NCI-H2029 treated with DMSO at 0.1 percent for 48 hours (cell line): Measurements from ENCODE around the gene IL22RA1.
A peak's percentile ranks its signal among the peaks of the same experiment; 100 is the strongest.

Source experiments
- DNase-seq: peaks from one replicate; lab custom pipeline; 2025; lab: John Stamatoyannopoulos, UW

Gene IL22RA1

DNA sequence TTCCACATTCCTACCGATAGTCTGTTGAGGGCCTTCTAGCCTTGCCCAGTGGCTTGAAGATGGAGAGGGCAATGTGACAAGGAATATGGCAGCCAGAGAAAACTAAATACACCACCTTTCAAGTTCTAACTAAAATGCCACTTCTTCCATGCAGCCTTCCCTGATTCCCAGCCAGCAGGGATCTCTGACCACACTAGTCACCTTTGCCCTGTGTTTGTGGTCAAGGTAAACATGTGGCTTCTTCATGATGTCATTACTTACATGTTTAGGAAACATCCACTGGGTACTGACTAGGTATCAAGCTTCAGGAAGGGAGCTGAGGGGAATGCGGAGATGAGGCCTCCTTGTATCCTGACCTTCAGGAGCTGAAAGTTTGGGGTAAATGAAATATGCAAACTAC, 22.6 kb upstream of the IL22RA1 start:
- no peak for DNase-seq

DNA sequence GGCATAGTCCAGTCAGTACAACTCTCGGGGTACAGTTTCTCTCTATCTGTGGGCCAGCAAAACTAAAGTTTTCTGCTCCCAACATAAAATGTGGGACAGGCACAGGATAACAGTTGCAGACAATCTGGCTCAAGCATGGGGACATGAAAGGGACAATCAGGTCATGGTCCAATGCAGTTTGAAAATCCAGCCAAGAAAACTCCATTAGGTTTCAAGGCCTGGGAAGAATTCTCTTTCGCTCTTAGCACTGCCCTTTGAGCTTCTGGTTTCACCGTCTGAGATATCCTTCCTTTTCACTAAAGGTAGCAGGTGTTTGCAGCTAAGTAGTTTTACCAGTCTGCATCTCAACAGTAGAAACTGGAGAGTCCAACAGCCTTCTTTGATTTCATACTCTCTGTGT, 21.1 kb upstream of the IL22RA1 start:
- no peak for DNase-seq

DNA sequence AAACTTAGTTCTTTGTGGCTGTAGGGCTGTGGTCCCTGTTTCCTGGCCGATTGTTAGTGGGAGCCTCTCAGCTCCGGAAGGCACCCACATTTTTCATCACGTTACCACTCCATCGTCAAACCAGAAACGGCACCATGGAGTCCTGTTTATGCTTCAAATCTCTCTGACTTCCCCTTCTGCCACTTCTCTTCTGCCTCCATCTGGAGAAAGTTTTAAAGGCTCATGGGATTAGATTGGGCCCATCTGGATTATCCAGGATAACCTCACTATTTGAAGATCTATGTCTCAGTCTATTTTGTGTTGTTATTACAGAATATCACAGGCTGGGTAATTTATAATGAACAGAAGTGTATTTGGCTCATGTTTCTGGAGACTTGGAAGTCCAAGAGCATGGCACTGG, 19.3 kb upstream of the IL22RA1 start:
- no peak for DNase-seq

DNA sequence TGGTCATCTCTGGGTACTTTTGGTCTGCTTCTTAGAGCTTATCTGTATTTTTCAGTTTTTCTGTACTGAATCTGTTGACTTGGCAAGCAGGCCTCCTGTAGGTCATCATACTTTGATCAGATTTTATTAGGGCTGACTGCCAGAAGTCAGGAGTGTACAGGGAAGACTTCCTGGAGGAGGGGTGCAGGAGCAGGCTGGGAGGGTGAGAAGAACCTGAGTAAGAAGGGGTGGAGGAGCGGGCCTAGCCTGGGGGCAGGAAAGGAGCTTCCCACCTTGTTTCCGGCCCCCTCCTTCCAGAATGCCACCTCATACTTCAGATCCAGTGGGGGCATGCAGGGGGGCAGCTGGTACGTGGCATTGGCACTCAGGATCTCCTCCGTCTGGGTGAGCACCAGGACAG, 18.3 kb upstream of the IL22RA1 start:
- DNase-seq = no peak

DNA sequence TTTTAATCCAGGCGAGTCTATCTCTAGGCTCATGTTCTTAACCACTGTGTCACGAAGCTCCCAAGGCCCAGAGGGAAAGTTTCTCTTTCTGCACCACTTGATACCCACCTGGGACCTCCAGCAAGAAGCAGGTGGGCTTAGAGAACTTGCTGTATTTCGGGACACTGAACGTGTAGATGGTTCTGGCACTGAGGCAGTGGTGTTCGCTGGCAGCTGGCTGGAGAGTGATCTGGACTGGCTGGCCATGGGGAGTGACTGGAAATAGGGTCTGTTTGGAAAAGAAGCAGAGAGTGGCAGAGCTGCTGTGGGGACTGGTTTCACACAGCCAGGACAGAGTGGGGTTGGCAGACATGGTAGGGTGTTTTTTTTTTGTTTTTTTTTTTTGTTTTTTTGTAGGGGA, 16.4 kb upstream of the IL22RA1 start:
- DNase-seq = no peak

DNA sequence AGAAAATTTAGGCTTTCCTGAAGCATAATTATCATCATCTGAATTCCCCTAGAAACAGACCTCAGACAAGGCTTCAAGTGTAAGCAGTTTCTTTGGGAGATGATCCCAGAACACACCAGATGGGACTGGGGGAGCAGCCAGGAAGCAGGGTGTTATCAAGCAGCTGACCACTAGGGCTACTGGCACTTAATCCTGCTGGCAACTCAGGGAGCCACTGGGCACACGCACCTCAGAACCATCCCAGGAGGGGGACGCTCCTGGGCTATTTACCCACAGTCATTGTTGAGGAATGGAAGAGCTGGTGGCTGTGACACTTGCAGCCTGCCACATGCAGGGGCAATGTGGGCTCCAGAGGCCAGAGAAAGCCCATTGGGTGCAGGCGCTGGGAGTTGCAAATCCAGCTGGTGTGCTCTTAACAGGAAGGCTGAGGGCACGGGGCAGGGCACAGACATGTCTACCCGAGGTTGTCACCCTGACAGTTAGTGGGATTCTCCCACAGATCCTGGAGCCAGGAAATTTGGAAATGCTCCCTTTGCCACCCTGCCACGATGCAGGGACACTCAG, 15.1 kb upstream of the IL22RA1 start:
- no peak for DNase-seq

DNA sequence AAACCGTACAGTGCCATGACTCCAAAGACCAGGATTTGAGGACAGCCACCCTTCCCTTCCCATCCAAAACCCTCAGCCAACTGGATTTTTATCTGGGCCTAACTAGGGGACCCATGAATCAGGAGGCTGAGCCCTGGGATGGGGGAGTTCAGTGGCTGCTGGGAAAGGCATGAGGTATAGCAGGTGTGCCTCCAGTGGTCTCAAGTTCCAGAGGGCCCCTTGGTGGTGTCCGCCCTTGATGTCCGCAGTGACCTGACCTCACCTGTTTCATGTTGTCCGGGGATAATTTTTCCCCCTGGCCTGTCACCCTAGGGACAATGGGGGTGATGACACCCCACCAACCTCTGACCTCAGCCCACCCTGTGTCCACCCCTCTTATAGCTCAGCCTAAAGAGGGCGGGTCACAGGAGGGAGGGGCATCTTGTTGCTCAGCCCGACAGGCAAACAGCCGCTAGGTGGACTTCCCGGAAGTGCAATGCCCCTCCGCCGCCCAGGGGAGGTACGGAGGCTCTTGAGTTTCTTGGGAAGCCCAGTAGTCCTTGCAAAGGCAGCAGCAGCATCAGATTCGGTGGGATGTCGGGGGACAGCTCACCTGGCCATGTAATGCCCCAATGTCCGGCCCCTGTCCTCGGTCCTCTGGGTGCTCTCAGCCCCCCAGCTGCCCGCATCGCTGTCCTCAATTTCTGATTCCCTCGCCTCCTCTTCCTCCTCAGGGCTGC, 13.8 kb upstream of the IL22RA1 start:
- no peak for DNase-seq

DNA sequence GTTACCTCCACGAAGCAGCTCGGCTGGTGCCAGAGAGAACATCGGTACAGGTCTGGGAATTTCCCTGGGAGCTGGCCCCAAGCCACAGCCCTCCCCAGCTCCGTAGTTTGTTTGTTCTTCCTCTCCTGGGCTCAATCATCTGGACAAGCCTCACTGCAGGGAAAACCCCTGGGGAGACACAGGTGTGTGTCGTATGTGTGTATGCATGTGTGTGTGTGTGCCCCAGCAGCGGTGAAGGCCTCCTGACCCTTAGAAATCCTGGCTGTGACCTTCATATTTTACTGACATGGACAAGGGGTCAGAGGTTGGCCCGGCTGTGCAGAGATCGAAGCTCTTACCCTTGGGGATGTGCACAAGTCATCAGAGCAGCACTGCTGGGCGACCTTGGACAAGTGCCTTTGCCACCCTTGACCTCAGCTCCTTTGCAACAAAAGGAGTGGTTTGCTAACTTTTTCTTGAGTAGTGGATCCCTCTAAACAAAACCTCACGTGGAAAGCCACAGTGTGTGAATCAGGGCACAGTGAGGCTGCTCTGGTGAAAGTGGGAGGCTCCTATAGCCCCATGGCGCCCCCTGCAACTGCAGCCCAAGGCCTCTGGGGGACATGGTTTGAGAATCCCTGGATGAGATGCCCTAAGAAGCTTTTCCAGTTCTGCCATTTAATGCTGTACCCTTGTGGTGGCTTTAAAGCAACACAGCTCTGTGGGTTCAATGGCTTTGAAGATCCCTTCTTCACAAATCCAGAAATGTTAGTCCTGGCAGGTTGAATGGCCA, 12.3 kb upstream of the IL22RA1 start:
- DNase-seq = peak; percentile 16

DNA sequence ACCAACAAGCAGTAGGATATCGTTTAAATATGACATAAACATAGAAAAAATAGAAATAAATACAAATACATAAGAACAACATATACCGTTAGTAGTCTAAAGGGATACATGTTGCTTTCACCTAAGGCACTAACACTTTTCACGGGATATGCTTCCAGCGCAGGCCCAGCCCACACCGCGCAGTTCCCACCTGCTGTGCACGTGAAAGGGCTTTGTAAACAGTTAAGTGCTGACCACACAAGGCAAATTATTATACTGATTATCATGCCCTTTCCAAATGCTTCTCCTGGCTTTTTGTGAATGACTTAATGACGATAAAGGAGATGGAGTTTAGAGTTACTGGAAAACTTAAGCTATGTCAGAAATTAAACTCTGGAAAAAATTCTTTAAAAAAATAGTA, 11.3 kb upstream of the IL22RA1 start:
- DNase-seq = no peak

DNA sequence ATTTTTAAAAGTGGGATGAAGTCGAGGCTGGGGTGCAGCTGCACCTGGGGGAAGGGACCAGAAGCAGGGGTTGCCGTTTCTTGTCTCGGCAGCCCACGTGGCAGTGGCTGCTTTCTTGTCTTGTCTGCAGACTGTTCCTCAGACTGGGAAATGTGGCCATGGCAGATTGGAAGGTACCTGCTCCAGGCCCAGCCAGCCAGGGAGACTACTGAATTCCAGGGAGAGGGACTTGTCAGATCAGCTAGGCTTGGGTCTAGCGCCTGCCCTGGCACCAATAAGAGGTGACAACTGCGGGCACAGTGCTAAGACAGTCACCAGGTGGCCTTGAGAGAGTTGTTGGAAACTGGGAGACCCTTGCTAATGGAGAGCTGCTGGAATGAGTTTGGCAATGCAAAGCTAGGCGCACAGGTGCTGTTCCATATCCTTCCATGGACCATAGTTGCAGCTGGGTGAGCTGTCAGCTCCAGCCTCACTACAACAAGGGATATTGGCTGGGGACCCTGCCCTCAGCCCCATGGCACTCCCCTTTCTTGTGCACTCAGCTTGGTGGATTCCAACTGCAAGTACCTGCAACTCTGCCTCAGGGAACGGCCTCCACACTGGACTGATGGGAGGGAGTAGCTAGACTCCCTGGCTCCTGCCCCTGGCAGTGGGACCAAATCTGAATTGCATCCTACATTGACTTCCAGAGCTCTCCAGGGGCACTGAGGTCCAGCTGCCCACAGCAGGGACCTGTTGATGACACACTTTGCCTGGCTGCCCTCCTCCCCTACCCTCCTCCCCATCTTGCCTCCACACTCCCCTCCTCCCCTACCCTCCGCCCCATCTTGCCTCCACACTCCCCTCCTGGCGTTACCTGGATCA, 9.9 kb upstream of the IL22RA1 start:
- no peak for DNase-seq

DNA sequence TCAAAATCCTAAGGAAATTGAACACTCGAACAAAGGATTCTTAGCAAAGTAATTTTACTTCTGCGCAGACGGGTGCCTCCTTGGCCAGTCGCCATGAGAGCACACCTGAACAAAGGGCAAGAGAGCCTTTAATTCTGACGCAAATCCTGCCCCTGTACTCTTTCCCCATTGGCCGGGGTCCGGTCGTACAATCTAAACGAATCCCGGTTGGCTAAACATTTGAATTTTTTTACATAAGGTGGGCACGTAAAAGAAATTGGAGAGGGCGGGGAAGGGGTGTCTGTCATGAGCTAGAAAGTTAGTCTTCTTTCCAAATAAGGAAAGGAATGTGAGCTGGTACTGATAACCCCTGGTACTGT, 8.2 kb upstream of the IL22RA1 start:
- no peak for DNase-seq

DNA sequence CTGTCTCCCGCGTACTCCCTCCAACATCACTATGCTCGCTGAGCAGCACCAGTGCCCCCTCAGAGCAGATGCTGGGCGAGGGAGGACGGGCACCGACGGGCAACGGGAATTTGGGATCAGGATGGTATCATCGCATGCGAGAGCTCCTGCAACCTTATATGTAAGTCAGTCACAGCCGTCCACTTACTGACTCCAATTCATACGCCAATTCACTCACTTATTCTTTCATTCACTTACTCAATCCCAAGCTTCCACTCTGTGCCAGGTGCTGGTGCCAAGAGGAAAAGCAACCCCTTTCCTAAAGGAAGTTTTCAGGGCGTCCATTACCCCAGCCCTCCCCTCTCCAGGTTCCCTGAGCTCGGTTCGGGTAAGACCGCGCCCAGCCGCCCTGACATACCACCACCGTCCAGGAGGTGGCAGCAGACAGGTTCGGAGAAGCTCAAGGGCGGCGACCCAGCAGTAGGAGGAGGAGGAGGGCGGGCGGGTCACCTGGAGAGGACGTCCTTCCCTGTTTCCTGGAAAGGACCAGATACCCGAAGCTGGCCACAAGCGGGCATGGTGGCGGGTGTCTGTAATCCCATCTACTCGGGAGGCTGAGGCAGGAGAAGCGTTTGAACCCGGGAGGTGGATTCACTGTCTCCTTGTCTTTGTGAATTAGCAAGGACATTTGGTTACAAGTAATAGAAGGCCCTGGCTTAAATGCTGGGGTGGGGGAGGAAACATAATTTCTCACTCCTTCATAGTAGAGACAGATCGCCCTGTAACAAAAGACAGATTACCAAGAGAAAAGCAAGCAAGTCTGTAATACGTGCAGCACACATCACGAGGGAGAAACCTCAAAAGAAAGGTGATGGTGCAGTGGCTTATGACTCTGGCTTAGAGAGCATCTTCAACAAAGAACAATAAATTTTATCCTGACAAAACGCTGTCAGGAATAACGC, 7.6 kb upstream of the IL22RA1 start:
- peak; percentile 73 for DNase-seq

DNA sequence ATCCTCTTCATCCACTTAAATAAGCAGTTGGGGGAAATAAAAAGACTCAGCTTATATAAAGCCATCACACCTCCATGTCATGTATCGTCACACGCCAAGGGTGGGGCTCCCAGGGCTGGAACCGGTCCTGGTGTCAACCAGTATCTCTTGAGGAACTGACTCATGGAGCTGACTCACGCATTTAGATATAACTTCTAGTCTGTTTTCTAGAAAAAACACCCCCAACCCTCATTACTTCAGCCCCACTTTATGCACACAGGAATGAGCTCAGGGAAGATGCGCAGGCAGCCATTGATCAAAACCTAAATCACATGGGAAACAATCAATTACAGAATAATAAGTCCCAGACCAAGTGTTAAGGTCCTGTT, 6.9 kb upstream of the IL22RA1 start:
- DNase-seq = no peak

DNA sequence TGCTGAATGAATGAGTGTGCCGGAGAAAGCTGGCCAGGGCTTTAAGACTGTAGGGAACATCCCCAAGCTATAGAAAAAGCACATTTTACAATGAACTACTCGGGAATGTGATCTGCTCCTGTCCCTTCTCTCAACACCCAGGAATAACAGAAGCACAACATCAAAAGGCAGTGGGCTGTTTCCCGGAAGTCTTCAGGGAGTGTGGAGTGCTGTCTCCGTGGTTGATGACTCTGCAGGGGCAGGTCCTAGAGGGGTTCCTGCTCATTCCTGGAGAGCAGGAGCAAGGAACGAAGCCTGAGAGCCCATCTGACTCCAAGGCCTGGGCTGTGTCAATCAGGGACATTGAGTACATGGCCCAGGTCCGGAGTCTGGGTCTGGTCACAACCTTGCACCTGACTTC, 4.9 kb upstream of the IL22RA1 start:
- no peak for DNase-seq

DNA sequence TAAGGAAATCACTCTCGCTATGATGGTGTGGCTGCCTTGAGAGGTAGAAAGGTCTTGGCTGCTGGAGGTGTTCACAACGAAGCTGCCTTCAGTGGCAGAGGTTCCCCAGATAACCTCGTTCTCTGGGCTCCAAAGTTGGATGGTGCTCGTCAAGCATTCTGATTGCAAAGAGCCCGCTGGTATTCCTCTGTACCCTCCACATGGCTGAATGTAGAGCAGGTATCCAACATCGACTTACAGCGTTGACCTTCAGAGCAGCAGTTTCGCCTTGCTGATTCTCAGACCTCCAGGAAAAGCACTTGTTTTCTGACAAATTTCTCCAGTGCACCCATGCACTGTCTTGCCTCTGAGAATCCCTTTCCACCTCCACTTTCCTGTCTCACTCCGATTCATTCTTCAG, 4.3 kb upstream of the IL22RA1 start:
- no peak for DNase-seq

DNA sequence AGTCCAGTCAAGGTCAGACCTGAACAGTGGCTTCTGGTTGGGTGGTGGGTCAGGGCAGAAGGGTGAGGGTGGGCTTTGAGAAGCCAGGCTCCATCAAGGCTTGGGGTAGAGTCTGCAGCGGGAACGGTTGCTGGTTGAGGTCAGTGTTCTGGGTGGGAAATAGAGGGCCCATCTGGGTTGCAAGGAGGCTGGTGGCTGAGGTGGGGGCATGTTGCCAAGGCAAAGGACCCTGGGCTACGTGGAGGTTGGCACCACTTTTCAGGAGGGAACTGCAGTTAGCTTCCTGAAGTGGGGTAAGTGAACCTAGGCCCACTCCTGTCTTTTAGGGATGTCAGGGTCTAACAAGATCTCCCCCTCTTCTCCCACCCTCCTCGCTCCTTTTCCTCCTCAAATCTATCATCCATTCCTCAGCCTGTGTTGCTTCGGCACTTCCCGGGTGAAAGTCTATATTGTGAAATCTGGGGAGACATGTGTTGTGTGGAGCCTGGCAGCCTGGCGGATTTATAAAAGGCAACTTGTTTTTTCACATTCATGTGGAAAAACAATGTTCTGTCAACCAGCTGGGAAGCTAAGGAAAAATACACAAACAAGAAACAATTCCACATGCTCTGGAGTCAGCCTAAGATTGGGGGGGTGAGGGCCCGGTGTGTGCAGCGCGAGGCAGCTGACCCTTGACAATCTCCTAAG, 1.5 kb downstream of the IL22RA1 start:
- no peak for DNase-seq

DNA sequence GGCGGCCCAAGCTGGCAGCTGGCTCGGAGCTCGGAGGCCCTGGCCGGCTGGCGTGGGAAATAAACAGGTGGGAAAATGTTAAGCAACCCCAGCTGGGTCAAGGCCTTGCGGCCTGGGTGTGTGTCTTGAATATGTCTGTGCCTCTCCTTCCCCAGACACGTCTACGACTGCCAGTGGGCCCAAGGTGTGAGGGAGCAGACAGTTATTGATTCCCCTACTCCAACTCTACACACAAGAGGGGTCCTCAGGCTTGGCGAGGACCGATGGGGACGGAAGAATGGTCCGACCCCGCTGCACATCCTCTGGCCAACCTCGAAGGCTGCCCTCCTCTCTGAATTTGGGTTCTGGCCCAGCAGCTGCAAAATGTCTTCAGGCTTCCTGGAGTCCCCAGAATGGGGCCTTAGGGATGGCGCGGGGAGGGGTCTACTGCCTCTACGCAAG, 2.2 kb downstream of the IL22RA1 start:
- no peak for DNase-seq

DNA sequence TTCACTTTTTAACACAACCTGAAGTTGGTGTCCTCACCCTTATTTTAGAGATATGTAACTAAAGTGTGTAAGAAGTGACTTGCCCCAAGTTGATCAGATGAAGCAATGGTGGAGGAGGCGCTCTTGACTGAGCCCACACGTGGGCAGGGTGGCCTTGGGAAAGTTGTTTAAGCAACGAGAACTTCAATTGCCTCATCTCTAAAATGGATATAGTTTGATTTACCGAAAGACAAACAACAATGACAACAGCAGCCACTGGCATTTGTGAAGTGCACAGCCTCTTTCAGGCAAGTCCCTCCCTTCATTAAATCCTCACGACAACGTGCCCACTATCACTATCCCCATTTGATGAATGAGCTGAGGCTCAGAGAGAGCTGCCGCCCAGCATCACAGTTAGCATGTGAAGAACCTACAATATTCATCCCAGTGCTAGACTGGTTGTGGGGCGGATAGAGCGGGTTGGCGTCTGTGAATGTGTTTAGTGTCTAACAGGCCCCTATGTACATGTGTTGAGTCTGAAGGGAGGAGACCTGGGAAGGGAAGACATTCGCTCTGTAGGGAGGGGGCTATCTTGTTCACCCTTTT, 3.0 kb downstream of the IL22RA1 start:
- no peak for DNase-seq

DNA sequence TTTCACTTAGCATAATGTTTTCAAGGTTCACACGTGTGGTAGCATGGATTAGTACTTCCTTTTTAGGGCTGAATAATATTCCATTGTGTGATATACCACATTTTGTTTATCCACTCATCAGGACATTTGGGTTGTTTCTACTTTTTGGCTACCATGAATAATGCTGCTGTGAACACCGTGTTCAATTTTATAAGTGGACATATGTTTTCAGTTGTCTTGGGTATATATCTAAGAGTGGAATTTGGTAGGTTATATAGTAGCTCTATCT, 3.8 kb downstream of the IL22RA1 start:
- DNase-seq = no peak

DNA sequence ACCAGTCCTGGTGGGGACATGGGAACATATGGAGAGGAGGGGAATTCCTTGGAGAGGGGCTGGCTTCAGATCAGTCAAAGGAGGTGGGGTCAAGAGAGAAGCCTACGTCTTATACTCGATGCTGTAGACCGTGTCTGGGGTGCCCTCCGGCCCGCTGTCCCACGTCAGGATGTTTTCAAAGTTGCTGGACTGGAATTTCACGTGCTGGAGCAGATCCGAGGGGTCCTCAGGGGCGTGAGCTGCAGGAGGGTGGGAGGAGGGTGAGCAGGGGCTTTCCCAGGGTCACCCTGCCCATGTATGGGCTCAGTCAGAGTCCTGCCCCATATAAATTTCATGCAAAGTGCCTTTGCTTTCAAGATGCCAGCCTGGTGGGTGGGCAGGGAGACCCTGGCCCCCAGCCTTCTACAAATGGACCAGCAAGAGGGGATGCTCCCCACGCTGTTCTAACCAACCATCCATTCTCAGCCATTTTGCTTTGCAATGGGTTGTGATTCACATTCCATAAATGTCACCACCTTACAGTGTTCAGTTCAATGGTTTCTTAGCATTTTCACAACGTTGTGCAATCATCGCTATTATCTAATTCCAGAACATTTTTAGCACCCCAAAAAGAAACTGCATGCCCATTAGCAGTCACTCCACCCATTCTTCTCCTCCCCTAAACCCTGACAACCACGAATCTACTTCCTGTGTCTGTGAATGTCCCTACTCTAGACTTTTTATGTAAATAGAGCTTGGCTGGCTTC, 4.3 kb downstream of the IL22RA1 start:
- no peak for DNase-seq
